Transverse colon (tissue), 3 donors: ENCODE results near the gene EFNA4.

ENCODE experiments used
- EP300 ChIP-seq: sonication (generic); formaldehyde crosslinking; IDR thresholded peaks from one replicate; pipeline ENCODE4 v1.6.1; 2017; ENCODE audit warnings: antibody characterized with exemption, low read depth
- POLR2A ChIP-seq: fragments of 450-650 bp; IDR thresholded peaks from one replicate; pipeline ENCODE4 v1.6.1; 2016; ENCODE audit warnings: antibody characterized with exemption, mild to moderate bottlenecking, moderate library complexity
- TF ChIP-seq, protein P1 (sequence below), 5 experiments: fragments of 200-600 bp in 3 of 5; fragments of 450-650 bp in 2 of 5; sonication (generic) in 3 of 5; IDR thresholded peaks; 1 replicate in 2 of 5; 2 replicates in 3 of 5; pipeline ENCODE4 v1.5.1; 2016 to 2017; ENCODE audit warnings: antibody characterized with exemption in 5 of 5, inconsistent platforms in 3 of 5, mild to moderate bottlenecking in 2 of 5, moderate library complexity in 1 of 5

DNA sequence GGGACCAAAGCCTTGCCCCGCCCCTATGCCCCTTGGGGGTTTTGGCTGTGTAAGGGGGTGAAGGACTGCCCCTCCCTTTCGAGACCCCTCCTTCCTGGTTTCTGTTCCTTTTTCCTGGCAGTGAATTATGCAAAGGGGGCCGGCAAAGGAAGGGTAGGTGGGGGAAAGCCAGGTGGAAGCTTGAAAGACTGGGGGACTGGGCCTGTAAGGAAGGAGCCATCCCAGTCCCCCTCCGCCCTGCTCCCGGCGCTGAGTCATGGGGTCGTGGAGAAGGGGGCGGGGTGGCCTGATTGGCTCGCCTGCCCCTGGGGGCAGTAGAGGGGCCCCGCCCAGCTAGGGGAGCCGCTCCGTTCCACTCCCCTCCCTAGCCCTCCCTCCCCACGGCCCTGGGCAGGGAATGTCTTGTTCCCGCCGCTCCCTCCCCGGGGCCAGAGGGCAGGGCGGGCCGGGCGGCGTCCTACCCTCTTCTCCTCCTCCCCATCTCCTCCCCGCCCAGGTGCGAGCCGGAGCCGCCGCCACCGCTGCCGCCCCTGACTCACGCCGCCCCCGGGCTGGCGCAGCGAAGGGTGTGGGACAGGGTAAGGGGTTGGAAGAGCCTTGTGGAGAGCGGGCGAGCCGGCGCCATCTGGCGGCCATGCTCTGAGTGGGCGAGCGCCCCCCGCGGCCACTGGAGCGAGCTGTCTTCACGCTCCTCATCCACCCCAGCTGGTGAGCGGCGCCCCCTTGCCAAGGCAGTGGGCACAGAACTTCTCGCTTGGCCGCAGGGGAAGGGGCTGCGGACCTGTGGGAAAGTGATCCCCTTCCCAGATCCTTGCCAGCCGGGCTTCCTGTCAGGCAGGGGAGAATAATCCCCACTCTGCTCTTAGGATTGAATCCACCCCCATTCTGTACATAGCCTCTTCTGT lies 46.2 kb upstream of the EFNA4 start:
- TF ChIP-seq, protein P1, sequence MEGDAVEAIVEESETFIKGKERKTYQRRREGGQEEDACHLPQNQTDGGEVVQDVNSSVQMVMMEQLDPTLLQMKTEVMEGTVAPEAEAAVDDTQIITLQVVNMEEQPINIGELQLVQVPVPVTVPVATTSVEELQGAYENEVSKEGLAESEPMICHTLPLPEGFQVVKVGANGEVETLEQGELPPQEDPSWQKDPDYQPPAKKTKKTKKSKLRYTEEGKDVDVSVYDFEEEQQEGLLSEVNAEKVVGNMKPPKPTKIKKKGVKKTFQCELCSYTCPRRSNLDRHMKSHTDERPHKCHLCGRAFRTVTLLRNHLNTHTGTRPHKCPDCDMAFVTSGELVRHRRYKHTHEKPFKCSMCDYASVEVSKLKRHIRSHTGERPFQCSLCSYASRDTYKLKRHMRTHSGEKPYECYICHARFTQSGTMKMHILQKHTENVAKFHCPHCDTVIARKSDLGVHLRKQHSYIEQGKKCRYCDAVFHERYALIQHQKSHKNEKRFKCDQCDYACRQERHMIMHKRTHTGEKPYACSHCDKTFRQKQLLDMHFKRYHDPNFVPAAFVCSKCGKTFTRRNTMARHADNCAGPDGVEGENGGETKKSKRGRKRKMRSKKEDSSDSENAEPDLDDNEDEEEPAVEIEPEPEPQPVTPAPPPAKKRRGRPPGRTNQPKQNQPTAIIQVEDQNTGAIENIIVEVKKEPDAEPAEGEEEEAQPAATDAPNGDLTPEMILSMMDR (IDR thresholded peaks at IDR 0.05), result peak; percentile 97 to 100 (median 99)
- TF ChIP-seq POLR2A (peak; percentile 58), EP300 (peak; percentile 100)
